Breast epithelium (tissue), 3 donors: Measurements from ENCODE around the gene BTBD6.

Experiments
- POLR2A ChIP-seq: fragments of 450-650 bp; IDR thresholded peaks from one replicate; pipeline ENCODE4 v1.6.1; 2016; ENCODE audit warnings: antibody characterized with exemption, mild to moderate bottlenecking, moderate library complexity
- POLR2AphosphoS5 ChIP-seq, 3 donors: sonication (generic); formaldehyde crosslinking; IDR thresholded peaks; one replicate each; pipeline ENCODE4 v1.6.1; 2017; ENCODE audit warnings: antibody characterized with exemption in 3 of 3
- TF ChIP-seq, protein P1 (sequence below), 3 donors: fragments of 450-650 bp; IDR thresholded peaks; one replicate each; pipeline ENCODE4 v1.5.1; 2016 to 2017; ENCODE audit warnings: antibody characterized with exemption in 3 of 3, mild to moderate bottlenecking in 3 of 3, moderate library complexity in 3 of 3

DNA sequence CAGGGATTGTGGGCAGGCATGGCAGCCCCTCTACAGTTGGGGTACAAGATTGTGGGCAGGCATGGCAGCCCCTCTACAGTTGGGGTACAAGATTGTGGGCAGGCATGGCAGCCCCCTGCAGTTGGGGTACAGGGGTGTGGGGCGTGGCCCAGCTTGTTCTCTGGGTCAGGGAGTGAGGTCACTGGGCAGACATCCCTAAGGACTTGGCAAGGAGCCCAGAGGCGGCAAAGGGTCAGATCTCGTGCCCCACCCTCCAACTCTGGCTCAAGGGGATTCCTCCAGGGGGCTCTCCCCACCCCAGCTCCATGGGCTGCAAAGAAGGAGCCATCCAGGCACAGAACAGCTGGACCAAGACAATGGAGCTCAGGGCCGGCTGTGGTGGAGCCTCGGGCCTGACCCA lies 41.5 kb upstream of the BTBD6 start:
- TF ChIP-seq, protein P1, sequence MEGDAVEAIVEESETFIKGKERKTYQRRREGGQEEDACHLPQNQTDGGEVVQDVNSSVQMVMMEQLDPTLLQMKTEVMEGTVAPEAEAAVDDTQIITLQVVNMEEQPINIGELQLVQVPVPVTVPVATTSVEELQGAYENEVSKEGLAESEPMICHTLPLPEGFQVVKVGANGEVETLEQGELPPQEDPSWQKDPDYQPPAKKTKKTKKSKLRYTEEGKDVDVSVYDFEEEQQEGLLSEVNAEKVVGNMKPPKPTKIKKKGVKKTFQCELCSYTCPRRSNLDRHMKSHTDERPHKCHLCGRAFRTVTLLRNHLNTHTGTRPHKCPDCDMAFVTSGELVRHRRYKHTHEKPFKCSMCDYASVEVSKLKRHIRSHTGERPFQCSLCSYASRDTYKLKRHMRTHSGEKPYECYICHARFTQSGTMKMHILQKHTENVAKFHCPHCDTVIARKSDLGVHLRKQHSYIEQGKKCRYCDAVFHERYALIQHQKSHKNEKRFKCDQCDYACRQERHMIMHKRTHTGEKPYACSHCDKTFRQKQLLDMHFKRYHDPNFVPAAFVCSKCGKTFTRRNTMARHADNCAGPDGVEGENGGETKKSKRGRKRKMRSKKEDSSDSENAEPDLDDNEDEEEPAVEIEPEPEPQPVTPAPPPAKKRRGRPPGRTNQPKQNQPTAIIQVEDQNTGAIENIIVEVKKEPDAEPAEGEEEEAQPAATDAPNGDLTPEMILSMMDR (IDR thresholded peaks at IDR 0.05): no peak
- TF ChIP-seq POLR2A (no peak), POLR2AphosphoS5 (IDR thresholded peaks at IDR 0.05) (no peak)
